GM10248 (cell line): ENCODE data around the gene CCDC71L.

Experiments used
- CTCF ChIA-PET: fragments of 300-600 bp; sonication (Branson Sonifier 250); formaldehyde crosslinking; extraction: SDS; loops from one replicate; lab custom pipeline; 2021; ENCODE audit warnings: antibody characterized with exemption; lab: Yijun Ruan, JAX
- POLR2A ChIA-PET: fragments of 350-650 bp; sonication (Branson Sonifier 250); formaldehyde crosslinking; extraction: SDS; loops from one replicate; lab custom pipeline; 2020; ENCODE audit warnings: antibody characterized with exemption; lab: Yijun Ruan, JAX
- DNase-seq: peaks from one replicate; pipeline ENCODE4 v3.0.0; 2012; ENCODE audit errors: extremely low spot score
- CTCF ChIP-seq: IDR thresholded peaks from 2 replicates; pipeline ENCODE4 v1.5.1; 2012; ENCODE audit warnings: mild to moderate bottlenecking, low read depth; ENCODE audit errors: extremely low read depth, missing control alignments, control extremely low read depth

CCDC71L gene

GRCh38 chr7:106658316-106659165 is 2.4 kb downstream of the CCDC71L start:
- CTCF ChIA-PET = interaction anchor here (0.8 to 6.7 kb wide), 24 partner anchors 9 to 481 kb away, joined by 3 to 76 read pairs (median 7); partner anchors contain the start of gene NAMPT
- TF ChIP-seq CTCF = no peak
- DNase-seq = no peak
- POLR2A ChIA-PET = no interaction called here

GRCh38 chr7:106657085-106657991 is 3.6 kb downstream of the CCDC71L start:
- no peak for DNase-seq
- POLR2A ChIA-PET = no interaction called here
- CTCF ChIA-PET = interaction anchor here (0.6 to 6.7 kb wide), 6 partner anchors 7 to 479 kb away, joined by 3 to 76 read pairs (median 14); partner anchors contain the start of gene NAMPT
- no peak for TF ChIP-seq CTCF

- CTCF ChIA-PET = interaction anchor here (1.6 to 5.2 kb wide), 4 partner anchors 12 to 479 kb away, joined by 4 to 25 read pairs (median 6); no protein-coding TSS in a partner anchor
- no peak for DNase-seq
- POLR2A ChIA-PET = no interaction called here
- TF ChIP-seq CTCF = no peak
These were observed 5.1 kb downstream of the CCDC71L start for GRCh38 chr7:106655703-106656498.

- ChIA-PET CTCF (interaction anchor here (1.9 to 5.2 kb wide), 3 partner anchors 10 to 477 kb away, joined by 6 to 25 read pairs (median 7); no protein-coding TSS in a partner anchor), POLR2A (no interaction called here)
- DNase-seq = no peak
- TF ChIP-seq CTCF = no peak
These were observed 7.5 kb downstream of the CCDC71L start for GRCh38 chr7:106653488-106653887.

GRCh38 chr7:106652909-106653308 is 8.0 kb downstream of the CCDC71L start:
- DNase-seq = no peak
- TF ChIP-seq CTCF = no peak
- CTCF ChIA-PET = interaction anchor here (1.1 to 1.5 kb wide), 3 partner anchors 11 to 83 kb away, joined by 3 to 4 read pairs (median 3); no protein-coding TSS in a partner anchor
- POLR2A ChIA-PET = no interaction called here

GRCh38 chr7:106652092-106652491 is 8.9 kb downstream of the CCDC71L start:
- no peak for TF ChIP-seq CTCF
- ChIA-PET CTCF (interaction anchor here (1.1 to 1.9 kb wide), 4 partner anchors 10 to 84 kb away, joined by 3 to 4 read pairs (median 4); no protein-coding TSS in a partner anchor), POLR2A (no interaction called here)
- DNase-seq = no peak
